Suprapubic skin (tissue), 4 donors: ENCODE results near the gene AMBRA1. TPM values are rescaled to one million over a fixed set of nuclear protein-coding genes. Genes with fewer than 3 reads are reported as not detected.

Experiments used
- DNase-seq, 2 donors: peaks; one replicate each; pipeline ENCODE4 v3.0.0-alpha.2; 2019; ENCODE audit warnings: low spot score in 2 of 2
- H3K27ac ChIP-seq: fragments of 200-600 bp; sonication (generic); one replicate; pipeline ENCODE4 v1.5.1; 2019
- H3K27me3 ChIP-seq: fragments of 200-600 bp; sonication (generic); one replicate; pipeline ENCODE4 v1.5.1; 2019
- H3K36me3 ChIP-seq: fragments of 200-600 bp; sonication (generic); one replicate; pipeline ENCODE4 v1.5.1; 2019
- H3K4me1 ChIP-seq: fragments of 200-600 bp; sonication (generic); one replicate; pipeline ENCODE4 v1.5.1; 2019
- H3K4me3 ChIP-seq: fragments of 200-600 bp; sonication (generic); one replicate; pipeline ENCODE4 v1.5.1; 2019; ENCODE audit warnings: mild to moderate bottlenecking
- H3K9me3 ChIP-seq: fragments of 200-600 bp; sonication (generic); one replicate; pipeline ENCODE4 v1.5.1; 2019
- EP300 ChIP-seq: sonication (generic); formaldehyde crosslinking; IDR thresholded peaks from one replicate; pipeline ENCODE4 v1.6.1; 2017; ENCODE audit warnings: antibody characterized with exemption
- POLR2A ChIP-seq, 2 donors: fragments of 450-650 bp; IDR thresholded peaks; one replicate each; pipeline ENCODE4 v1.6.1; 2017; ENCODE audit warnings: antibody characterized with exemption in 2 of 2, mild to moderate bottlenecking in 2 of 2, moderate library complexity in 2 of 2
- POLR2AphosphoS5 ChIP-seq, 3 donors: sonication (generic); formaldehyde crosslinking; IDR thresholded peaks; one replicate each; pipeline ENCODE4 v1.6.1; 2017; ENCODE audit warnings: antibody characterized with exemption in 3 of 3
- WGBS: methylation state at CpG from one replicate; pipeline ENCODE4 v1.1.5; 2018; 5-methylcytosine and 5-hydroxymethylcytosine counted together
- total RNA-seq, 4 donors: library from RNA; depleted of rRNA; stranded (reverse); fragments of >200 nt; gene quantifications; one replicate each; pipeline ENCODE4 v1.1.0, GENCODE V29; 2016
- TF ChIP-seq, protein P1 (sequence below), 2 donors: fragments of 200-600 bp in 1 of 2; fragments of 450-650 bp in 1 of 2; sonication (generic) in 1 of 2; IDR thresholded peaks; one replicate each; pipeline ENCODE4 v1.5.1; 2016 to 2019; ENCODE audit warnings: antibody characterized with exemption in 2 of 2, mild to moderate bottlenecking in 1 of 2, moderate library complexity in 1 of 2

The AMBRA1 gene, protein sequence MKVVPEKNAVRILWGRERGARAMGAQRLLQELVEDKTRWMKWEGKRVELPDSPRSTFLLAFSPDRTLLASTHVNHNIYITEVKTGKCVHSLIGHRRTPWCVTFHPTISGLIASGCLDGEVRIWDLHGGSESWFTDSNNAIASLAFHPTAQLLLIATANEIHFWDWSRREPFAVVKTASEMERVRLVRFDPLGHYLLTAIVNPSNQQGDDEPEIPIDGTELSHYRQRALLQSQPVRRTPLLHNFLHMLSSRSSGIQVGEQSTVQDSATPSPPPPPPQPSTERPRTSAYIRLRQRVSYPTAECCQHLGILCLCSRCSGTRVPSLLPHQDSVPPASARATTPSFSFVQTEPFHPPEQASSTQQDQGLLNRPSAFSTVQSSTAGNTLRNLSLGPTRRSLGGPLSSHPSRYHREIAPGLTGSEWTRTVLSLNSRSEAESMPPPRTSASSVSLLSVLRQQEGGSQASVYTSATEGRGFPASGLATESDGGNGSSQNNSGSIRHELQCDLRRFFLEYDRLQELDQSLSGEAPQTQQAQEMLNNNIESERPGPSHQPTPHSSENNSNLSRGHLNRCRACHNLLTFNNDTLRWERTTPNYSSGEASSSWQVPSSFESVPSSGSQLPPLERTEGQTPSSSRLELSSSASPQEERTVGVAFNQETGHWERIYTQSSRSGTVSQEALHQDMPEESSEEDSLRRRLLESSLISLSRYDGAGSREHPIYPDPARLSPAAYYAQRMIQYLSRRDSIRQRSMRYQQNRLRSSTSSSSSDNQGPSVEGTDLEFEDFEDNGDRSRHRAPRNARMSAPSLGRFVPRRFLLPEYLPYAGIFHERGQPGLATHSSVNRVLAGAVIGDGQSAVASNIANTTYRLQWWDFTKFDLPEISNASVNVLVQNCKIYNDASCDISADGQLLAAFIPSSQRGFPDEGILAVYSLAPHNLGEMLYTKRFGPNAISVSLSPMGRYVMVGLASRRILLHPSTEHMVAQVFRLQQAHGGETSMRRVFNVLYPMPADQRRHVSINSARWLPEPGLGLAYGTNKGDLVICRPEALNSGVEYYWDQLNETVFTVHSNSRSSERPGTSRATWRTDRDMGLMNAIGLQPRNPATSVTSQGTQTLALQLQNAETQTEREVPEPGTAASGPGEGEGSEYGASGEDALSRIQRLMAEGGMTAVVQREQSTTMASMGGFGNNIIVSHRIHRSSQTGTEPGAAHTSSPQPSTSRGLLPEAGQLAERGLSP (N-terminal part only)
- 10 to 100 TPM; 38.6 to 63.2 (median 45.6) TPM for total RNA-seq

DNA sequence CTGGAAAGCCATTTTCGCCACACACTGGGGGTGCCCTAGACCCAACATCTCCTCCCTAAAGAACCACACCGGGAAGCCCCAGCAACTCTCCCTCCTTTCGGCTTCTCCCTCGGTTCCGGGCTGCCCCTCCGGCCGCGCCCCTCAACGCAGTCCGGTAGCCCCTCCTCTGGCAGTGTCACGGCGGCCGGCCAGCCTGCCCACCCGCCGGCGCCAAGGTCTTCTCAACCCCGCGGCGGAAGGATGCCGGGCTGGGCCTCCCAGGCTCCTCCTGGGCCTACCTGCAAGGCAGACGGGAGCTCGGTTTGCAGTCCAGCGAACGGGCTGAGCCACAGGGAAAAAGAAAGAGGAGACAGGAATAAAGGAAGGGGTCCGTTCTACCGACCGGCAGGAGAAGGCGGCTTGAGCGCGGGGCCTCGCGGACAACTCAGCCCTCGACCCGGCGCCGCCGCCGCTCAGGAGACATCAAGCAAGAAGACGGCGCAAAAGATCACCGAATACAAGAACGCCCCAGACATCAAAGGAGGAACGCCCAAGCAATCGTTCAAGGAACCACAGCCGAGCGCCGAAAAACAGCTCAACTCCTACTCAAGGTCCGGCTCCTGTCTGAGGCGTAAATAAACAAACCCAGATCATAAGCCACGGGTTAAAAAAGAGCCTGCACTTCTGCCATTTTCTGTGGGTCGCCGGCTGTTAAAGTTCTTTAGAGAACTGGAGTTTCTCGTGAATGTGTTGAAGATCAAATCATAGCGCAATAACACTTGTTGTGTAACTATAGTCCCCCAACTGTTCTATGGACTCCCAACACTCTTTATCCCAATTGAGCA, at the start of gene AMBRA1:
Gene AMBRA1 (minus strand): TSS at position 474 of the 824 bp plus-strand sequence. CDS start 45,643 bp downstream, outside the sequence.
- TF ChIP-seq EP300 (no peak), POLR2AphosphoS5 (IDR thresholded peaks at IDR 0.05) (peak in 2 of 3 donors; percentile 36 to 63)
- TF ChIP-seq, protein P1, sequence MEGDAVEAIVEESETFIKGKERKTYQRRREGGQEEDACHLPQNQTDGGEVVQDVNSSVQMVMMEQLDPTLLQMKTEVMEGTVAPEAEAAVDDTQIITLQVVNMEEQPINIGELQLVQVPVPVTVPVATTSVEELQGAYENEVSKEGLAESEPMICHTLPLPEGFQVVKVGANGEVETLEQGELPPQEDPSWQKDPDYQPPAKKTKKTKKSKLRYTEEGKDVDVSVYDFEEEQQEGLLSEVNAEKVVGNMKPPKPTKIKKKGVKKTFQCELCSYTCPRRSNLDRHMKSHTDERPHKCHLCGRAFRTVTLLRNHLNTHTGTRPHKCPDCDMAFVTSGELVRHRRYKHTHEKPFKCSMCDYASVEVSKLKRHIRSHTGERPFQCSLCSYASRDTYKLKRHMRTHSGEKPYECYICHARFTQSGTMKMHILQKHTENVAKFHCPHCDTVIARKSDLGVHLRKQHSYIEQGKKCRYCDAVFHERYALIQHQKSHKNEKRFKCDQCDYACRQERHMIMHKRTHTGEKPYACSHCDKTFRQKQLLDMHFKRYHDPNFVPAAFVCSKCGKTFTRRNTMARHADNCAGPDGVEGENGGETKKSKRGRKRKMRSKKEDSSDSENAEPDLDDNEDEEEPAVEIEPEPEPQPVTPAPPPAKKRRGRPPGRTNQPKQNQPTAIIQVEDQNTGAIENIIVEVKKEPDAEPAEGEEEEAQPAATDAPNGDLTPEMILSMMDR (IDR thresholded peaks at IDR 0.05), result no peak
- peak; percentile 91 to 94 for DNase-seq
- H3K27me3 ChIP-seq, result no peaks in the 10 kb centered on the region
- H3K27ac ChIP-seq, result peak within 1 kb of the TSS; percentile 86
- H3K4me1 ChIP-seq, result peaks cover 53% of the 10 kb centered on the region
- H3K4me3 ChIP-seq, result peak within 1 kb of the TSS; percentile 93
- H3K9me3 ChIP-seq, result no peaks in the 10 kb centered on the region
- WGBS, result 1% methylated on average over 53 of the region's 54 CpGs
- no peaks in the 10 kb centered on the region for H3K36me3 ChIP-seq

DNA sequence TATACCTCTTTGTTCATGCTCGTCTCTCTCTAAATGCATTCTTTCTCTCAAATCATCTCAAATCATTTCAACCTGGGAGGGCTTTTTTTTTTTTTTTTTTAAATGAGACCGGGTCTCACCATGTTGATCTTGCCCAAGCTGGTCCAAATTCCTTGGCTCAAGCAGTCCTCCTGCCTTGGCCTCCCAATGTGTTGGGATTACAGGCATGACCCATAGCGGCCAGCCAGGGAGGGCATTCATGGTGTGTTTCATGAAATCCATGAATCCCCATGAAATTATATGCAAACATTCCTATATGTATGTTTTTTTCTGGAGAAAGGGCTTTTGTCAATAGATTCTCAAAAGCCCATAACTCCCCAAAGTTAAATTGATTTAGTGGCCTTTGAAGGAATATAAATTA, 49.7 kb upstream of the AMBRA1 start:
- H3K27me3 ChIP-seq, result no peaks in the 10 kb centered on the region
- no peak overlapping the region for H3K4me3 ChIP-seq
- TF ChIP-seq POLR2AphosphoS5 (IDR thresholded peaks at IDR 0.05), result no peak
- TF ChIP-seq, protein P1 (IDR thresholded peaks at IDR 0.05), result no peak
- no peak for TF ChIP-seq EP300
- TF ChIP-seq POLR2A (IDR thresholded peaks at IDR 0.05), result no peak
- peaks cover 38% of the 10 kb centered on the region for H3K36me3 ChIP-seq
- DNase-seq, result no peak
- H3K9me3 ChIP-seq, result no peaks in the 10 kb centered on the region
- 100% methylated on average over 3 of the region's 3 CpGs for WGBS
- H3K27ac ChIP-seq, result no peak overlapping the region
- peaks cover 8% of the 10 kb centered on the region for H3K4me1 ChIP-seq

DNA sequence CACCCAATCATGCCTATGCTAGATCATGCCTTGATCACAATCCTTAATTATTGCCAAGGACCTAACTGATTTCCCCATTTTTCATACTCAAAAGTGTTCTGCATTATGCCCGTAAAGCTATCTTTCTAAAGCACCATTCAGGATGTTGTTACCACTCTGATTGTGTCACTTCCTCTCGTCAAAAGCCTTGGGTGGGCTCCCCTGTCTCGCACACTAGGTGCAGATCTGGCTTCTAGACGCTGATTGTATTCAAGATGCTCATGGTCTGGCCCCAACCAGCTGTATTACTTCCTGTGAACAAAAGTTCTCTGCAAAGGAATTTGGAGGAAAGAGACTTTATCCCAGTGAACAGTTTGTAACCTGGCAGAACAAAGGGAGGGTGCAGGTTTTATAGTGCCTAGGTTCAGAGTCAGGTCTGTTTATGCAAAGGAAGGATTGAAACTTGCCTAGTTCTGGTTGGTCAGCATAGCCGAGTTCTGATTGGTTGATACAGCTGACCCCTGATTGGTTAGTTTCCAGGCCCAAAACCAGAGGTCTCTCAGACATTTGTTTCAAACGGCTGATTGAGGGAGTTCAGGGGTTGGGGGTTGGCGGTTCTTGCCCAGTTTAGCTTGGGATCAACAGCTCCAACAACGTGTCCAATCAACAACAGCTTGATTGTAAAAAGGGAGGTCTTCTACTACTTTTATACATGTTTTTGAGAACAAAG, 49.0 kb upstream of the AMBRA1 start:
- H3K27ac ChIP-seq, result no peak overlapping the region
- H3K9me3 ChIP-seq, result no peaks in the 10 kb centered on the region
- peaks cover 30% of the 10 kb centered on the region for H3K36me3 ChIP-seq
- WGBS, result 93% methylated on average over 8 of the region's 8 CpGs
- TF ChIP-seq EP300, result no peak
- TF ChIP-seq, protein P1 (IDR thresholded peaks at IDR 0.05), result no peak
- no peak for TF ChIP-seq POLR2AphosphoS5 (IDR thresholded peaks at IDR 0.05)
- TF ChIP-seq POLR2A (IDR thresholded peaks at IDR 0.05), result no peak
- no peak overlapping the region for H3K4me3 ChIP-seq
- peaks cover under 1% of the 10 kb centered on the region for H3K4me1 ChIP-seq
- DNase-seq, result peak in 1 of 2 donors; percentile 18
- no peaks in the 10 kb centered on the region for H3K27me3 ChIP-seq

DNA sequence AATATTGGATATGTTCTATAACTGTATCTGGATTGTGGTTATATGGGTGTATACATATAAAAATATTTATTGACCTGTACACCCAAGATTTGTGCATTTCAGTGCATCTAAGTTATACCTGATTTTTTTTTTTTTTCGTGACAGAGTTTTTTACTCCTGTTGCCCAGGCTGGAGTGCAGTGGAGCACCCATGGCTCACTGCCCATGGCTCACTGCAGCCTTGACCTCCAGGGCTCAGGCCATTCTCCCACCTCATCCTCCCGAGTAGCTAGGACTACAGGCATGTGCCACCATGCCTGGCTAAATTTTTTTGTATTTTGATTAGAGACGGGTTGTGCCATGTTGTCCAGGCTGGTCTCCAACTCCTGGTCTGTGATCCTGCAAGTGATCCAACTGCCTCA, 47.8 kb upstream of the AMBRA1 start:
- Histone ChIP-seq H3K27ac (no peak overlapping the region), H3K9me3 (no peaks in the 10 kb centered on the region), H3K4me1 (no peaks in the 10 kb centered on the region), H3K4me3 (no peak overlapping the region), H3K27me3 (no peaks in the 10 kb centered on the region), H3K36me3 (peaks cover 20% of the 10 kb centered on the region)
- peak in 1 of 2 donors; percentile 37 for DNase-seq
- TF ChIP-seq POLR2A (IDR thresholded peaks at IDR 0.05), result no peak
- TF ChIP-seq, protein P1 (IDR thresholded peaks at IDR 0.05), result no peak
- no peak for TF ChIP-seq POLR2AphosphoS5 (IDR thresholded peaks at IDR 0.05)
- TF ChIP-seq EP300, result no peak
- WGBS, result 91% methylated on average over 3 of the region's 3 CpGs
